ENCODE data around the gene ZFYVE27.

The ZFYVE27 gene

DNA sequence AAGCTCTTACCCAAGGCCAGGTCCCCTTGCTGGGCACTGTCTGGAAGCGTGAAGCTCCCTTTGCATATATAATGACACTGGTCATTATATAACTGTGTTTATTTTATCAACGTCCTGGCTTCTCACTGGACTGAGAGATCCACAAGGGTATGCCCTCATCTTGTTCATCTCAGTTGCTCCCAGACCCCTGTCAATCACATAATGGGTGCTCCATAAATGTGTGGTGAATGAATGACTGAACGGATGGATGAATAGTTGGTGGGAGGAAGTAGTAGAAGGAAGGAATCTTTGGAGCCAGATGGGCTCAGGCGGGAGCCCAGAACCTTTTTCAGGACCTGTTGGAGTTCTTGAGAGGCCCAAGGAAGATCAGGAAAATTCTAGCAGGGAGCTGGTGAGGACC, 42.6 kb downstream of the ZFYVE27 start:
- no peak for DNase-seq (ENCODE audit: low read depth)
- TF ChIP-seq, protein P1, sequence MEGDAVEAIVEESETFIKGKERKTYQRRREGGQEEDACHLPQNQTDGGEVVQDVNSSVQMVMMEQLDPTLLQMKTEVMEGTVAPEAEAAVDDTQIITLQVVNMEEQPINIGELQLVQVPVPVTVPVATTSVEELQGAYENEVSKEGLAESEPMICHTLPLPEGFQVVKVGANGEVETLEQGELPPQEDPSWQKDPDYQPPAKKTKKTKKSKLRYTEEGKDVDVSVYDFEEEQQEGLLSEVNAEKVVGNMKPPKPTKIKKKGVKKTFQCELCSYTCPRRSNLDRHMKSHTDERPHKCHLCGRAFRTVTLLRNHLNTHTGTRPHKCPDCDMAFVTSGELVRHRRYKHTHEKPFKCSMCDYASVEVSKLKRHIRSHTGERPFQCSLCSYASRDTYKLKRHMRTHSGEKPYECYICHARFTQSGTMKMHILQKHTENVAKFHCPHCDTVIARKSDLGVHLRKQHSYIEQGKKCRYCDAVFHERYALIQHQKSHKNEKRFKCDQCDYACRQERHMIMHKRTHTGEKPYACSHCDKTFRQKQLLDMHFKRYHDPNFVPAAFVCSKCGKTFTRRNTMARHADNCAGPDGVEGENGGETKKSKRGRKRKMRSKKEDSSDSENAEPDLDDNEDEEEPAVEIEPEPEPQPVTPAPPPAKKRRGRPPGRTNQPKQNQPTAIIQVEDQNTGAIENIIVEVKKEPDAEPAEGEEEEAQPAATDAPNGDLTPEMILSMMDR (IDR thresholded peaks at IDR 0.05; ENCODE audit: insufficient read depth, low read depth, low read length, missing control alignments), result no peak
- no peak overlapping the region for H3K4me3 ChIP-seq (ENCODE audit: low read length)

DNA sequence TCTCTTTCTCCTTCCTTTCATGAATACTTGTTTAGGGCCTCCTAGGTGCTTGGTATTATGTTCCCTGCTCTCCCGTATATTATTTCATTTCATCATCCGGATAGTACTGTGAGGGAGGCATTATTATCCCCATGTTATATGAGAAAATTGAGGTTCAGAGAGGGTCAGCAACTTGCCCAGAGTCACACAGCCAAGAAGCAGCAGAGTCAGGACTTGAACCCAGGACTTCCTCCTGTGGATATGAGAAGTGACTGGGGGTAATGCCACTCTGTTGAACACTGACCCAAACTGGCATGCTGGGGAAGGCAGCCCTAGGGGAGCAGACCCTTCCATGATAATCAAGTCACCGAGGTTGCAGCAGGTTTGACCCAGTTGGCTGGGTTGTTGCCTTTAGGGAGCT, 43.0 kb downstream of the ZFYVE27 start:
- no peak for DNase-seq (ENCODE audit: low read depth)
- no peak overlapping the region for H3K4me3 ChIP-seq (ENCODE audit: low read length)
- TF ChIP-seq, protein P1 (IDR thresholded peaks at IDR 0.05; ENCODE audit: insufficient read depth, low read depth, low read length, missing control alignments), result no peak

DNA sequence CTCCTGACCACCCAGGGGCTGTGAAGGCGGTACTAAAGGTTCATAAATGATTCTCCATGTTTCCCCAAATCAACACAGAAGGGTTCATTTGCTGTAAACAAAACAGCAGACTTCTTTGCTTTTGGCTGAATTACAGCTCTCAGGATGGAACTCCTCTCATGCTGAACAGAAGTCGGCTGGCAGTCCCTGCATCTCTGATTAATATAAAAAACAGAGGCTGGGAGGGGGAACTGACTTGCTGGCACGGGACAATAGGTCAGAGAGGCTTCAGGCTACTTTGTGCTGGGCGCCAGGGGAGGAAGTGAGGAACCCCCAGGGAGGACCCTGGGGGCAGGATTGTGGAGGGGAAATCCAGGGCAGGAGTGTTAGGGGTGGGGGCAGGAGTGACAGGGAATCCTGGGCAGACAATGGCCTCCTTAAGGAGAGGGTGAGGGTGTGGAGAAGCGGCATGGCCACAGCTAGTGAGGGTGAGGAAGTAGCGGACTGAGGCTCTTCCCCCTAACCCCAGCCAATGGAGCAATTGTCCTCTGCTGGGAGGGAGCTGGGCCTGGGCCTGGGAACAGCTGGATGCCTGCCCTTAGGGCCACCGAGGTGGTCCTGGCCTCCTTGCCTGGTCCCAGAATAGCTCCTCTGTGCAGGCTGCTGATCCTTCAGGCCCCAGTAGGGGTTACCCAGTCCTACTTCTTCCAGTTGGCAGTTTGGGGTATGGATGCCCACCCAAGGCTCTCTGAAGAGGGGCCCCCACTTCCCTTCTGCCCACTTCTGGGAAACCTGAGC, 44.1 kb downstream of the ZFYVE27 start:
- no peak overlapping the region for H3K4me3 ChIP-seq (ENCODE audit: low read length)
- no peak for DNase-seq (ENCODE audit: low read depth)

DNA sequence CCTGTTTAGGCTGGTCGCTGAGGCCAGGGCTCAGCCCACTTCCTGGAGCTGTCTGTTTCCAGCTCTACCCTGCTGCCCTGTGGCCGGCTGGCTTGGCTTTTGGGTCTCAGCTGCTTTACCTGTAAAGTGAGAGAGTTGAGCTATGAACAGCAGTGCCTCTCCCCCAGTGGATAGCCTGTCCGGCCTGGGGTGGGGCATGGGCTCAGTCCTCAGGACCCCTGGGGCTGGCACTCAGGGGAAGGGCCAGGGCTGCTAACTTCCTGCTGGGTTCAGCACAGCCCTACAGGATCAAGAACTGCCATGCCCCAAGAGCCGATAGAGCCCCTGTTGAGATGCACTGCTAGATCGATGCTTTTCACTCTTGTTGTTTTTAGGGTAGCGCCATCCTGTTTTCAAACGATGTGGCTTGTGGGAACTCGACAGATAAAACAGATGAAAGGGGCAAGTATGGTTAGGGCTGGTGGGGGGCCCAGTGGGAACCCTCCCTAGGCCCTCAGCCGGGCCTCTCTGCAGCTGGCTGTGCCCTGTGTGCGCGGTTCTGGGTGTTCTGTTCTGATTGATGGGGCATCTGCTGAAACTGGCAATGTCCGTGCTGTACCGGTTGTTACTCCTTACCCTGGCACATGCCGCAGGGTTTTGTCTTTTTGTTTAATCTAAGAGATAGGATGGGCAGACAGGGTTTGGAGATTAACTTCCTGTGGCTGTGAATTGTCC, 44.8 kb downstream of the ZFYVE27 start:
- TF ChIP-seq, protein P1 (IDR thresholded peaks at IDR 0.05; ENCODE audit: insufficient read depth, low read depth, low read length, missing control alignments), result no peak
- no peak for DNase-seq (ENCODE audit: low read depth)
- H3K4me3 ChIP-seq (ENCODE audit: low read length), result no peak overlapping the region

More for the DNA sequence above, 44.1 kb downstream of the ZFYVE27 start:
- TF ChIP-seq, protein P1 (IDR thresholded peaks at IDR 0.05; ENCODE audit: insufficient read depth, low read depth, low read length, missing control alignments), result no peak

DNA sequence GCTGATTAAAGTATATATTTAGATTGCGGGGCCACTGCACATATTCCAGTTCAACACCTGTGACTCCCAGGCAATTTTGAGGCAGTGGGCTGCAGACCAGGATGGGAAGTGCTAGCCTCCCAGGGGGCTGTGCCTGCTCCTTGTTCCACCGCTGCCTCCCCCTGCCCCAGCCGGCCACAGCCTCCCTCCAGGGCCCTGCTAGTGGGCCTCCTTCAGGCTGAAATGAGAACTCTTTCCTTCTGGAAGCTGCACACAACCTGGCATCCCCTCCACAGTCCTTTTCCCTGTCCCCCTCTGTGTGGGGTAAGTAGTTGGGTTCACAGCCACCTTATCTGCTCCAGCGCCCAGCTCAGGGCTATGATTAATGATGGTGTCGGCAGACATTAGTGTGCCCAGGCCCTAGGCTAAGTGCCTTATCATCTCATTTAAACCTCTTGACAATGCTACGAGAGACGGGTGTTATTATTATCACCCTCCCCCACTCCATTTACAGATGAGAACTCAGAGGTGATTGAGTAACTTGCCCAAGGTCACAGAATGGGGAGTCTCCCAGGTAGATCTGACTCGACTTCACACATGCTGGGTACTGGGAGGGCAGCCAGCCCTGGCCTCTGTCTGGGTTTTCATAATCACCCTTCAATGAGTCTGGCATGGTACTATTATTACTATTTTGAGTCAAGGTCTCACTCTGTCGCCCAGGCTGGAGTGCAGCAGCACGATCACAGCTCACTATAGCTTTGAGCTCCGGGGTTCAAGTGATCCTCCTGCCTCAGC, 45.7 kb downstream of the ZFYVE27 start:
- TF ChIP-seq, protein P1 (IDR thresholded peaks at IDR 0.05; ENCODE audit: insufficient read depth, low read depth, low read length, missing control alignments), result no peak
- H3K4me3 ChIP-seq (ENCODE audit: low read length), result no peak overlapping the region
- DNase-seq (ENCODE audit: low read depth), result no peak

DNA sequence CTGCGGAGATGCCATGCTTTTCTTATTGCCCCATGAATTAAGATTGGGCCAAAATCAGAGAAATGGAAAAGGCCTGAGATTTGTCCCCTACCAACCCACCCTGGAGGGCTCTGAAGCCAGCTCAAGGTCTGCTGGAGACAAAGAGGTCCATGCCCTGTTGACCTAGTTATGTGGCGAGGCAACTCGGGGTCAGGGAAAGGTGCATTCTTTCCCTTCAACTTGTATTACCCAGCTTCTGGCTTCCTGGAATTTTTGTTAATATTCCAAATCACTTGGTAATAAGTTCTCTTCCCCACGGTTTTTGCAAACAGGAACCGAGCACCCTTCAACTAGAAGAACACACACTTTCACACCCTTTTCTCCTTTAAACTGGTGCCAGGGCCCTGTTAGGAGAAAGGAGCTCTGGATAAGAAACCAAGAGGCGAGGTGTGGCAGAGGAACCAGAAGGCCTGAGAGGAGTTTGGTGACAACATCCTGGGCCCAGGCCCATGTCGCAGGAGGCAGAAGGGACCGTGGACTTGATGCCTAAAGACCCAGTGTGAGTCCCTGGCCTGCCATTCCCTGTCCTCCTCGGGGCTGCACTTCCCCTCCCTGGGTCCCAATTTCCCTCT, 47.4 kb downstream of the ZFYVE27 start:
- no peak overlapping the region for H3K4me3 ChIP-seq (ENCODE audit: low read length)
- no peak for DNase-seq (ENCODE audit: low read depth)
- TF ChIP-seq, protein P1 (IDR thresholded peaks at IDR 0.05; ENCODE audit: insufficient read depth, low read depth, low read length, missing control alignments), result no peak
